ENCODE results near the gene ZNF593.

- TF ChIP-seq CTCF (IDR thresholded peaks at IDR 0.05) = no peak
- TF ChIP-seq EZH2 (IDR thresholded peaks at IDR 0.05; ENCODE audit: borderline replicate concordance, insufficient read depth, low read depth, low read length, poor library complexity, severe bottlenecking) = no peak
Observed at GRCh38 chr1:26164861-26165842, 4.6 kb upstream of the ZNF593 start.
